Stimulated activated CD8-positive, alpha-beta memory T cell treated with anti-CD3 and anti-CD28 coated beads, Interleukin-12 subunit alpha, Interleukin-12 subunit beta, amount 100 ng/mL, for 1 hour (primary cell): ENCODE results near the gene XPC.
"Not testable (repeated sequence)": the region's sequence is repeated elsewhere in the genome, so short reads cannot be mapped to it uniquely, and the experiment has no call there.

Experiments
- DNase-seq: peaks from one replicate; pipeline ENCODE4 v3.0.0-alpha.2; 2020; ENCODE audit warnings: low read depth

XPC gene

GRCh38 chr3:14119651-14120050 lies 58.8 kb downstream of the XPC start:
- DNase-seq = no peak

DNA sequence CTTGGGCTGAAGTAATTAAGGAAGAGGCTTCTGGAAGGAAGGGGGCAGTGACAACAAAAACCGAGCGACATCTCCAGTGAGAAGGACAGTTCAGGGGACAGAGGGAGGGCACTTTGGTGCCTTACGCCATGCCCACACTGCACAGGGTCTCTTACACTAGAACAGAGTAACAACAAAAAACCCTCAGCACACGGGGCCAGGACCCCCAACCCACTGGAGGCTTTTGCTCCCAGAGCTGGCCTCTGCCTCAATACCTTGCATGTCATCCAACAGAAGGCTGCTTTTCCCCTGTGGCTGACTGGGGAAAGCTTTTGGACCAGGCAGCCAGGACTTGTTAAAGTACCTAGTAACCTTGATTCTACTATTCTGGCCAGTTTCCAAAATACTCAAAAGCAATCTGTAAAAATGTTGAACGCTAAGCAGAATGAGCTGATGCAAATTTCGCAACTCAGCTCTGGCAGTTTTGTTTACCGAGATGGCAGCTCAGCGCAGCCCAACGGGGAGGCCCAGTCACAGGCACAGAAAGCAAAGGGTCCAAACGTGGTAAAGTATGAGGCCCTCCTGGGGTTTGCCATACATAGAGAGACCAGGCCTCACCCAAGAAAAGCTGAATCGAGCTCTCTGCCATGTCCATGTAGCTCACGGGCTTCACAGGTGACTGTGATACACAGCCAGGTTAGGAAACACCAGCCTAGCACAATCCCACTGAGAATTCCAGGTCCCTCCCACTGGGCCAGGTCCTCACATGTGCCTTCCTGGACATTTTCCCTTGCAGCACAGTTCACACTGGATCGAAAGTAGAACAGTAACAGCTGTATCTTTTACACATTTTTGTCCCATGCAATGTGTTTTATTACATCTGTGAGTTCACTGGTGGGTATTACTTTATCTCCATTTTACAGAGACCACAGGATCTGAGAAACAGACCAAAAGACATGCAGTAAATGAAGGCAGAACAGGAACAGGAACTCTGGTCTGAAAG lies 59.7 kb downstream of the XPC start:
- DNase-seq = no peak

DNA sequence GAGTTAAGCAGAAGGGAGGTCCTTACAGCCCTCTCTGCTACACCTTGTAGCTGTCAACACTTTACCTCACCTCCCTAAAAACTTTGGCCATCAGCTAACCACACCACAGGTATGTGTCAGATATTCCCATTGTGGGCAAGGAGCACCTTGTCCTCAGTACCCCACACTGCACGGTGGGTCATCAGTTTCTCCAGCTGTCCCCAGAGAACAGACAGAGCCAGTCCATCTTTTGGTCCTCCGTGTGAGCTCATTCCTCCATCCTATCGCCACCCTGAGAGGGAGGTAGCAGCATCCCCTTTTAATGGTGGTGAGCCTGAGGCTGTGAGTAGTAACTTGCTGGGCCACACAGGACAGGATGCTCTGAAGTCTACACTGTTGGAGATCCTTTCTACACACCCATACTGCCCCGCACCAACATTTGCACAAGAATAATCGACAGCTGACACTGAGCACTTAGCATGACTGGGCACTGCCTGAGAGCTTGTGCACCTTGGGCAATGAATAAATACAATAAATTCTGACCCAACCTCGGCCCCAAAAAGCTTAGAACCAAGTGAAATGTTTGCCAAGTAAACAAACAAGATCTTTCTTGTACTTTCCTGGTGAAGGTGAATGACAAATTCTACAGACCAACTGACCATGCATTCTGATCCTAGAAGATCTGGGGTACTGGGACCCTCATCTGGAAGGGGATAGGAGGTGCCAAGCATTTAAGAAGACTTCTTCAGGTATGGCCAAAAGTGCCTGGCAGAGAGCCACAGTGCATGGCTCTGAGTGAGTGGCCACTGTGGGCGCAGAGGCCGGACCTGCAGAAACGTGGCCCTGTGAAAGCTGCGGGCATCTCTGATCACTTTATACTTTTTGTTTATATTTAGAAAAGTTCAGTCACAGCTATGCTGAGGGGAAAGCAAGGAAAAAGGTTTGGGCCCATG lies 60.7 kb downstream of the XPC start:
- no peak for DNase-seq

- DNase-seq = no peak
Measured at GRCh38 chr3:14113965-14114635, 64.3 kb downstream of the XPC start.

- no peak for DNase-seq
Measured at GRCh38 chr3:14110699-14111098, 67.7 kb downstream of the XPC start.

DNA sequence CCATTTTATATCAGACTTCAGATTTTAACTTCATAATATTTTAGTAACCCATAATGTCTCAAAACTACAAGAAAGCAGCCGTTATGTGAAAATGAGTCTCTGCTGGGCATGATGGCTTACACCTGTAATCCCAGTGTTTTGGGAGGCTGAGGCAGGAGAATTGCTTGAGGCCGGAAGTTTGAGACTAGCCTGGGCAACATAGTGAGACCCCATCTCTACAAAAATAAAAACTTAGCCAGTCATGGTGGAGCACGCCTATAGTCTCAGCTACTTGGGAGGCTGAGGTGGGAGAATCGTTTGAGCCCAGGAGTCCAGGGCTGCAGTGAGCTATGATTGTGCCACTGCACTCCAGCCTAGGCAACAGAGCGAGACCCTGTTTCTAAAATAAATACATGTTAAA lies 68.6 kb downstream of the XPC start:
- not testable (repeated sequence) for DNase-seq

GRCh38 chr3:14097616-14098391 lies 80.6 kb downstream of the XPC start:
- DNase-seq = no peak

DNA sequence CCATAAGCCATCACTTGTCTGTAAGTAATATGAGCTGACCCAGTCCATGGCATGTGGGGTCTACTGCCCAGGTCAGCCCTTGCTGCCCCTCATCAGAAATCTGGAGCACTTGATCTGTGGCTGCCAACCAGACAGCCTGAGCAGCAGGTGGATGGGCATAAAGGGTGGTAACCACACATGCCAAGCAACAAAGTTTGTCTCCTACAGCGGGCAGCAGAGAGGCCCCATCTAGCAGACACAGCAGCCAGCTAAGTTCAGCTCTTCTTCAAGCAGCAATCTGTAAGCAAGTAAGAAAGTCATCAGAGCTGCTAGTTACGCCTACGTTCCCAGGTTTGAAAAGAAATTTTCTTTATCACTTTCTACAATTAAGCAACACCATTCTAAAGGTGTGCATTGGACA lies 81.7 kb downstream of the XPC start:
- no peak for DNase-seq
